ENCODE results near the gene ZBTB18. TPM values are rescaled to one million over a fixed set of nuclear protein-coding genes. Genes with fewer than 3 reads are reported as not detected.

The ZBTB18 gene
- total RNA-seq, 1 donor from 2014 or later, result 18.0 TPM

- no peak for DNase-seq (ENCODE audit: low spot score)
- intact Hi-C loops (cut with DNase I), result loop anchor here (5.0 kb wide), 1 partner anchor 108 kb away; no protein-coding TSS in a partner anchor
These were observed 3.3 kb downstream of the ZBTB18 start for GRCh38 chr1:244054247-244054923.

- DNase-seq (ENCODE audit: low spot score), result no peak
- intact Hi-C loops (cut with DNase I), result loop anchor here (5.0 kb wide), 1 partner anchor 107 kb away; no protein-coding TSS in a partner anchor
These were observed 3.8 kb downstream of the ZBTB18 start for GRCh38 chr1:244054924-244055263.

- no peak for DNase-seq (ENCODE audit: low spot score)
- intact Hi-C loops (cut with DNase I), result no loop called here
These were observed 5.5 kb downstream of the ZBTB18 start for GRCh38 chr1:244056577-244056976.

- intact Hi-C loops (cut with DNase I), result no loop called here
- no peak for DNase-seq (ENCODE audit: low spot score)
These were observed 6.6 kb downstream of the ZBTB18 start for GRCh38 chr1:244057474-244058385.

- no peak for DNase-seq (ENCODE audit: low spot score)
- intact Hi-C loops (cut with DNase I), result no loop called here
These were observed 9.0 kb downstream of the ZBTB18 start for GRCh38 chr1:244060117-244060516.

GRCh38 chr1:244060686-244061085 lies 9.6 kb downstream of the ZBTB18 start:
- DNase-seq (ENCODE audit: low spot score), result no peak
- intact Hi-C loops (cut with DNase I), result no loop called here

GRCh38 chr1:244062156-244062725 lies 11.2 kb downstream of the ZBTB18 start:
- DNase-seq (ENCODE audit: low spot score), result no peak
- intact Hi-C loops (cut with DNase I), result no loop called here

GRCh38 chr1:244063498-244063897 lies 12.4 kb downstream of the ZBTB18 start:
- DNase-seq (ENCODE audit: low spot score), result no peak
- intact Hi-C loops (cut with DNase I), result no loop called here

GRCh38 chr1:244064621-244065020 lies 13.5 kb downstream of the ZBTB18 start:
- DNase-seq (ENCODE audit: low spot score), result no peak
- intact Hi-C loops (cut with DNase I), result no loop called here

- intact Hi-C loops (cut with DNase I), result no loop called here
- DNase-seq (ENCODE audit: low spot score), result no peak
These were observed 14.1 kb downstream of the ZBTB18 start for GRCh38 chr1:244065063-244065793.

GRCh38 chr1:244065960-244066388 lies 14.9 kb downstream of the ZBTB18 start:
- no peak for DNase-seq (ENCODE audit: low spot score)
- intact Hi-C loops (cut with DNase I), result no loop called here

- DNase-seq (ENCODE audit: low spot score), result no peak
- intact Hi-C loops (cut with DNase I), result no loop called here
These were observed 16.1 kb downstream of the ZBTB18 start for GRCh38 chr1:244066954-244067716.

GRCh38 chr1:244067893-244068292 lies 16.8 kb downstream of the ZBTB18 start:
- DNase-seq (ENCODE audit: low spot score), result no peak
- intact Hi-C loops (cut with DNase I), result no loop called here

GRCh38 chr1:244068567-244068966 lies 17.5 kb downstream of the ZBTB18 start:
- no peak for DNase-seq (ENCODE audit: low spot score)
- intact Hi-C loops (cut with DNase I), result no loop called here

GRCh38 chr1:244069326-244069898 lies 18.3 kb downstream of the ZBTB18 start:
- intact Hi-C loops (cut with DNase I), result no loop called here
- no peak for DNase-seq (ENCODE audit: low spot score)

- intact Hi-C loops (cut with DNase I), result no loop called here
- DNase-seq (ENCODE audit: low spot score), result no peak
These were observed 23.6 kb downstream of the ZBTB18 start for GRCh38 chr1:244074559-244075171.

GRCh38 chr1:244075247-244075722 lies 24.2 kb downstream of the ZBTB18 start:
- no peak for DNase-seq (ENCODE audit: low spot score)
- intact Hi-C loops (cut with DNase I), result no loop called here

GRCh38 chr1:244076740-244077139 lies 25.7 kb downstream of the ZBTB18 start:
- intact Hi-C loops (cut with DNase I), result no loop called here
- no peak for DNase-seq (ENCODE audit: low spot score)

Data from cardiac septum (tissue), 1 donor.